ENCODE results near the gene SFRP4.
"Not testable (repeated sequence)": the region's sequence is repeated elsewhere in the genome, so short reads cannot be mapped to it uniquely, and the experiment has no call there.

Gene SFRP4

GRCh38 chr7:37916673-37917660, at the start of gene SFRP4:
Gene SFRP4, minus strand, starts transcription at chr7:37916817. Its CDS starts 280 bp downstream, at chr7:37916537.
- DNase-seq = no peak

GRCh38 chr7:37964196-37964595, 47.6 kb upstream of the SFRP4 start:
- no peak for DNase-seq

- no peak for DNase-seq
Observed at GRCh38 chr7:37961251-37961650, 44.6 kb upstream of the SFRP4 start.

GRCh38 chr7:37960483-37960882, 43.9 kb upstream of the SFRP4 start:
- no peak for DNase-seq

DNA sequence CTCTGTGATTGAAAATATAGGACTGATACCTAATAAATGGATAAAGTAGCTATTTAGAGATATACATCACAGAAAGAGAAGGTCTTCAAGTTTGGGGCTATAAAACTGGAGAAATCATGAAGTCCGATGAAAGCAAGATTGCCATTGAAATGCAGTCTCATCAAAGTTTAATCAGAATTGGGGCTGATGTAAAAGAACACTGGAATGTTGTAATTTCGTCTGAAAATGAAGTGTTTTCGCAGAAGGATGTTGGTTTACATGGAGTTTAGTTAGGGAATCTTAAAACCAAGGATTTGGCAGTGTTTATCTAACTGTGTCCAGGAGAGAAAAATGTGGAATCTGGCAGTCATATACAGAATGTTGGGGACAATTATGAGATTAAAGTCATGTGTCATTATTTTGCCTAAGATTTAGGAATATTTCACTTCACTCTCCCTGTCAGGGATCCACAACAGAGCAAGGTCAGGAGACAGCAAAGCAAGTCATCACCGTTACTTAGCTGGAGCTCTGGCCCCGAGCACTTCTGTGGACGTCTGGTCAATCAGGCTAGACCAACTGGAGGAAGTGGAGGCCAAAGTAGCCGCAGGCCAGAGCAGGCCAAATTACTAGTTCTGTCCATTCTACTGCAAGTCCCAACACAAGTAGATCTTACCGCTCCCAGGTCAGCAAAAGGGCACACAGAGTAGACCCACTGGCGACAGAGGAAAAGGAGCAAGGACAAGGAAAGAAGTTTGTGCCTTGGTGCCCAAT, 40.8 kb upstream of the SFRP4 start:
- no peak for DNase-seq

- DNase-seq = no peak
Observed at GRCh38 chr7:37956791-37957190, 40.2 kb upstream of the SFRP4 start.

- not testable (repeated sequence) for DNase-seq
Observed at GRCh38 chr7:37954217-37954616, 37.6 kb upstream of the SFRP4 start.

DNA sequence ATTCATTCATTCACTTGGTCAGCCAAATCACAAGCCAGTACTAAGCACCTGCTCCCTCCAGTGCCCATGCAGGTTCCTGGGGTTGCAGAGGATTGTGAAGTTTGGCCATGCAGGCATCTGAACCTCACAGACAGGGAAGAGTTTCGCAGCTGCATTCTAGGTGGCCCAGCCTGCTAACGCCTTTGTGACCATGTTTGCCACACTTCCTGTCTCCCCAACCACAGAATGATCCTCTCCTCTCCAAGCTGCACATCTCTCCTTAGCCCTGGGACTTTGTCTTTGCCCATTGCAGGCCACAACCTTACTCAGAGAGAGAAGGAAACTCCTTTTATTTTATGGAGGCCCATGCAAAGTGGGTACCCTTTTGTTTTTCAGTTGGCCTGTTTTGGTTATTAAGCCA, 35.6 kb upstream of the SFRP4 start:
- DNase-seq = no peak

- DNase-seq = no peak
Observed at GRCh38 chr7:37947941-37948210, 31.3 kb upstream of the SFRP4 start.

- DNase-seq = no peak
Observed at GRCh38 chr7:37947138-37947940, 30.7 kb upstream of the SFRP4 start.

DNA sequence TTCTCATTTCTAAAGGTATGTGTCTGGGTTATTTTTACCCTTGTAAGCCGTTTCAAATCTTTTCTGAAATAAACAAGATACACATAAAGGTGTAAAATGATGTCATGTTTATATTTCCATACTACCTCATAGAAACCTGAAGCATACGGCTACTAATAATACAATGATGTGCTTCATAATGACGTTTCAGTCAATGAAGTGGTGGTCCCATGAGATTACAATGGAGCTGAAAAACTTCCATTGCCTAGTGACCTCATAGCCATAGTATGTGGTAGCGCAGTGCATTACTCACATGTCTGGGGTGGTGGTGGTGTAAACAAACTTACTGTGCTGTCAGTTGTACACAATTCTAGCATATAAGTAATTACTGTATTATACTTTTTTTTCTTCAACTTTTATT, 28.7 kb upstream of the SFRP4 start:
- no peak for DNase-seq

DNA sequence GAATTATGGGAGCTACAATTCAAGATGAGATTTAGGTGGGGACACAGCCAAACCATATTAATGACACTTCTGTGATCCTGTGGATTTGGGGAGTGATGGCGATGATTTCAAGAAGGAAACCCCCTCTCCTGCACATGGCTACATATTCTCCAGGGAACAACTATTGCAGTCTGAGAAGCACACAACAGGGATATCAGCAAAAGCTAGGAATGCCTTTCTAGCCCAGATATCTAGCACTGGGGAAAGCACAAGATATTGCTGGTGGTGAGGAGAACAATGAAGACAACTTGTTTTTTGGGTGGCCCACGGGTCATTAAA, 28.1 kb upstream of the SFRP4 start:
- DNase-seq = no peak

DNA sequence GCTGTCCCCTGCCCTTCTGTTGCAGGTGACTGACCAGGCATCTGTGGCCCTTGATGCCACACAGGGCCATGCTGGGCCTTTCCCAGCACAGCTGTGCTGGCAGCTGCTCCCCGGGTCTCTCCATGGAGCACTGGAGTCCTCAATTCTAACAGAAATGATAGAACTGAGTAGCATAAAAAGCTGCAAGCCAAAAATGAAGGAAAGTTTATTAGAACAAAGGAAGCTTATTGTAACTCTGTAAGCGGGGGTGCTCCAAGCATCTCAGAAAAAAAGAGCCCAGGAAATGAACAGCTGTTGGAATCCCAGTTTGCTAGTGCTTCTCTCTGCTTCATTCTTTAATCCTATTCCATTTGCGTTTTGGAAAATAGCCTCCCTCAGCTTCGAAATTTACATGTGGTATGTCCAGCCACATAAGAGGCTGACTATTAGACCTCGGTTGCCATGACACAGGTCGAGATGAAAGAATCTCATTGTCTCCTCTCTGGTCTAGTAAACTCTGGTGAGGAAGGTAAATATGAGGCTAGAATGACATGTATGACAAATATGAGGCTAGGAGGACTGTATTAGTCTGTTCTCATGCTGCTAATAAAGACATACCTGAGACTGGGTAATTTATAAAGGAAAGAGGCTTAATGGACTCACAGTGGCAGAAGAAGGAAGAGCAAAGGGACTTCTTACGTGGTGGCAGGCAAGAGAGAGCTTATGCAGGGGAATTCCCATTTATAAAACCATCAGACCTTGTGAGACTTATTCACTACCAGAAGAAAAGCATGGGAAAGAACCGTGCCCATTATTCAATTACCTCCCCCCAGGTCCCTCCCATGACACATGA, 27.5 kb upstream of the SFRP4 start:
- no peak for DNase-seq

DNA sequence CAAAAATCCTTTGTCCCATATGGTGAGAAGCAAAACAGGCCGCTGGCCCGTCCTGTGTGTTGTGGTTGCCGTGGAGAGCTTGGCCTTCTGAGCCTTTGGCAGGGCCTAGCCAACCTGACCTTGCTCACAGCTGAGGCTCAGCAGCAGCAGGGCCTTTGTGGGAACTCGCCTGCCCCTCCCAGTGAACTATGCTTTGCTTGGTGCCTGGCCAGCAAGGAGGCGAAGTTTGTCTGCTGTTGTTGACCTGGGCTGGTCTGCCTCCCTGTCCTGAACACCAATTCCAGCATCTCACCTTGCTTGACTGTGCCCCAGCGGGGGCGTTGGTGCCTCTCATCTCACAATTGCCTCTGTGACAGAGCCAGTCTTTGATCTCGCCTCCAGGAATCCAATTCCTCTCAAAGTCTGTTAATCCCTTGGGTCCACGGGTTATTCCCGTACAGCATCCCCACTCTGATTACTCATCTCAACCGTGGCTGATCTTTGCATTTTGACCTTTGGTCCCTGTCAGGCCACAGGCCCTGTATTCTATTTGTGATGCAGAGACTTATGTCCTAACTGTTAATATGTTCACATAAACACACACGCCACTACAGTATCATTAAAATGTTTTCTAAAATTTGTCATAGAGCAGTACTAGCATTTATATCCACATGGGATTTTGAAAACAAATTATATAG, 26.5 kb upstream of the SFRP4 start:
- no peak for DNase-seq

DNA sequence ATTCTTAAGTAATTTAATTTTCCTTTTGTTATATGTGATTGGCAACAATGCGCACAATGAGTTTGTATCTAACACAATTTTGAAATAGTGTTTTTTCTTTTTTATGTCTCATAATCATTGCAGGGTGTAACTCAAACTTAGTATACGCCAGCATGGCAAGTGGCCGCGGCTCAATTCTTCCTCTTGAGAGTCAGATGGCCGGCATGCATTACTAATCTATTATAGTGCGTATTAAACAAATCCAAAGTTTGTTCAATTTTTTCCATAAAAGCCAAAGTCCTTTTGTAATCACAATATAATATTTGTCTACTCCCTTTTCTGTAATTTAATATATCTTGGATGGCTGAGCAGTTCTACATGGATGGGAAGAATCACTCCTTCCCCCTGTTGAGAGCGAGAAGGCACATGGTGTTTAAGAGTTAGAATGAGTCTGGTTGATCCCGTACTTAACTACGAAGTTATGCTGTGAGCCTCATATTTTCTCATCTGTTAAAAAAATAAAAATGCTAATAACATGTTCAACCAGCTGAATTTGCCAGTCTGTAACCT, 16.5 kb upstream of the SFRP4 start:
- DNase-seq = no peak

- no peak for DNase-seq
Observed at GRCh38 chr7:37932543-37932942, 15.9 kb upstream of the SFRP4 start.

GRCh38 chr7:37930226-37930948, 13.8 kb upstream of the SFRP4 start:
- no peak for DNase-seq

GRCh38 chr7:37928878-37929277, 12.3 kb upstream of the SFRP4 start:
- no peak for DNase-seq

- no peak for DNase-seq
Observed at GRCh38 chr7:37927773-37928444, 11.3 kb upstream of the SFRP4 start.

DNA sequence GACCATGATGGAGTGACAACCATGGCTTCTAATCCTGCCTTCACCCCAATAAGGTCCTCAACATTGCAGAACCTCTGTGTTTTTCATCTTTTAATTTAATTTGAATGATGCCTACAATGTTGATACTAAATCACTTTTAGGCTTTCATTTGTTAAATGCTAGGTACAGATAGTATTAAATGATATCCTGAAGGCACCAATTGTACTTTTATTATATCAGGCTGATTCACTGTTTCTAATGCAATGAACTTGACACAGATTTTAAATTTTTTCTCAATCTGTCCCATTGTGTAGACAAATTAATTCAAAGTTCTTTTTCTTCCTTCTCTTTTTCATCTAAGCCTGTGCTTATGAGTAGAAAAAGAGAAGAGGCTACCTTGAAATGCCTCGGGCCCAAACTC, 9.0 kb upstream of the SFRP4 start:
- no peak for DNase-seq
